Activated CD4-positive, alpha-beta T cell treated with anti-CD3 and anti-CD28 coated beads for 4 hours (primary cell): Measurements from ENCODE around the gene ZDHHC8.

ENCODE experiments used
- DNase-seq, 2 donors: peaks; one replicate each; pipeline ENCODE4 v3.0.0-alpha.2; 2020

Gene ZDHHC8

GRCh38 chr22:20183823-20184222 lies 52.2 kb downstream of the ZDHHC8 start:
- DNase-seq = no peak

- no peak for DNase-seq
These were observed 53.0 kb downstream of the ZDHHC8 start for GRCh38 chr22:20184501-20185165.

GRCh38 chr22:20185750-20186149 lies 54.1 kb downstream of the ZDHHC8 start:
- DNase-seq = no peak

- no peak for DNase-seq
These were observed 54.7 kb downstream of the ZDHHC8 start for GRCh38 chr22:20186183-20186870.

- no peak for DNase-seq
These were observed 55.4 kb downstream of the ZDHHC8 start for GRCh38 chr22:20186871-20187546.

- no peak for DNase-seq
These were observed 56.4 kb downstream of the ZDHHC8 start for GRCh38 chr22:20187777-20188566.

- no peak for DNase-seq
These were observed 56.9 kb downstream of the ZDHHC8 start for GRCh38 chr22:20188567-20188877.

- DNase-seq = no peak
These were observed 59.5 kb downstream of the ZDHHC8 start for GRCh38 chr22:20191000-20191515.

GRCh38 chr22:20191803-20192202 lies 60.2 kb downstream of the ZDHHC8 start:
- no peak for DNase-seq

- DNase-seq = no peak
These were observed 60.8 kb downstream of the ZDHHC8 start for GRCh38 chr22:20192293-20192971.

- no peak for DNase-seq
These were observed 61.6 kb downstream of the ZDHHC8 start for GRCh38 chr22:20192972-20193760.

GRCh38 chr22:20193761-20194494 lies 62.3 kb downstream of the ZDHHC8 start:
- DNase-seq = no peak

- no peak for DNase-seq
These were observed 63.3 kb downstream of the ZDHHC8 start for GRCh38 chr22:20194681-20195593.

- DNase-seq = no peak
These were observed 64.7 kb downstream of the ZDHHC8 start for GRCh38 chr22:20196094-20196842.
